ENCODE measurements around the gene NACC2.
A peak's percentile ranks its signal among the peaks of the same experiment; 100 is the strongest.
"Not testable (repeated sequence)": the region's sequence is repeated elsewhere in the genome, so short reads cannot be mapped to it uniquely, and the experiment has no call there.

NACC2 gene

DNA sequence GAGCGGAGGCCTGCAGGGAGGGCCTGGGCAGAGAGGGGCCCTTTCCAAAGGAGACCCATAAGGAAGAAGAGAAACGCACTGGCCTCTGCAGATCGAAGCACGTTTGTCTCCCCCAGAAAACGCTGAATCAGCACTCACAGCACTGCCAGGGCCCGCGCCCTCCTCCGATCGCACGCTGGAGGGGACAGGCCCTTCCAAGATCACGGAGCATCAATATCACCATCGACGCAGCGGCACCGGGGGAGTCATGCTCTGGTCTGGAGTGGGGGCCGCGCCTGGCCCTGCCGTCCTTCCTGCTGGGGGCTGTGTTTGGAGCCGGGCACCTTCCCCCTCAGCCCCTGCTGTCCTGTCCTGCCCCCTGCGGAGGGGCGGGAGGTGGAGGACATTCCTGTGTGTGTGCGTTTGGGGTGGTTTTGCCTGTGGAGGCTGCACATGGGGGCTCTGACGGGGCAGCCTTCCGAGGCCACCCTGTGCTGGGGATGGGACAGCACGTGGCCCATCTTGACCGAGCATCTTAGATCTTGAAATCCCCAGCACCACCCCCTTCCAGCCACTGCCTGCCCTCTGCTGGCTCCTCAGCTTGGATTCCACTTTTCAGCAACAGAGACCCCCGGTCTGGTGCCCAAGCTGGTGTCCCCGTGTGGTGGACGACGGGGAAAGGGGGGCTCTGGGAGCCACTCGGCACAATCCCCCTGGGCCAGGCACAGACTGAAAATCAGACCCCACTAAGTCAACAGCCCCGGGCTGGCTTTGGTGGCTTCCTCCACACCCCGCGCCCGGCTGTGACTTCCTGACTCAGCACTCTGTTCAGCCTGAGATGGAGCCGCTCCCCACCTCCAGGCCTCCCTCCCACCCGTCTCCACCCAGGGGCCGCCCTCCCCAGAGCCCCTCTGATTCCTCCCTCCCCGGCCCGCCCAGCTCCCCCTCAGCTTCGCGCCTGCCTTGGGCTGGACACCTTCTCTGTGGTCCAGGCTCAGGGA is 15.3 kb upstream of the NACC2 start:
- no peak for DNase-seq (ENCODE audit: low spot score)

- DNase-seq (ENCODE audit: low spot score): peak; percentile 86
These were observed 14.4 kb upstream of the NACC2 start for GRCh38 chr9:136109351-136110081.

GRCh38 chr9:136108648-136109266 is 13.7 kb upstream of the NACC2 start:
- DNase-seq (ENCODE audit: low spot score): no peak

- DNase-seq (ENCODE audit: low spot score): no peak
These were observed 13.0 kb upstream of the NACC2 start for GRCh38 chr9:136107953-136108647.

- DNase-seq (ENCODE audit: low spot score): no peak
These were observed 12.3 kb upstream of the NACC2 start for GRCh38 chr9:136107155-136107952.

GRCh38 chr9:136105398-136106135 is 10.5 kb upstream of the NACC2 start:
- no peak for DNase-seq (ENCODE audit: low spot score)

GRCh38 chr9:136104916-136105315 is 9.8 kb upstream of the NACC2 start:
- no peak for DNase-seq (ENCODE audit: low spot score)

DNA sequence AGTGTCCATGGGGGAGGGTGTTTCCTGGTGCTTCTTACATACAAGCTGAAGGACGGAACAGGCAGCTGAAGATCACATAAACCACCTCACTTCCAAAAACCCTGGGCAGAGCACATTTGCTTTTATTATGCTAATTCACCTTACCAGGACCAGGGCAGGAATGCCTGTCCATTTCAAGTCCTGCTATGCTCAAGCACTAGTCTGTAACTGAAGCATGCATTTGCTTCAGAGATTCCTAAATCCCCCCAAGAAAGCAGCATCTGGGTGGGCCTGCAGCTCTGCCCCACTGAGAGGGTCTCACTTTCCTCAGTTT is 9.4 kb upstream of the NACC2 start:
- DNase-seq (ENCODE audit: low spot score): no peak

DNA sequence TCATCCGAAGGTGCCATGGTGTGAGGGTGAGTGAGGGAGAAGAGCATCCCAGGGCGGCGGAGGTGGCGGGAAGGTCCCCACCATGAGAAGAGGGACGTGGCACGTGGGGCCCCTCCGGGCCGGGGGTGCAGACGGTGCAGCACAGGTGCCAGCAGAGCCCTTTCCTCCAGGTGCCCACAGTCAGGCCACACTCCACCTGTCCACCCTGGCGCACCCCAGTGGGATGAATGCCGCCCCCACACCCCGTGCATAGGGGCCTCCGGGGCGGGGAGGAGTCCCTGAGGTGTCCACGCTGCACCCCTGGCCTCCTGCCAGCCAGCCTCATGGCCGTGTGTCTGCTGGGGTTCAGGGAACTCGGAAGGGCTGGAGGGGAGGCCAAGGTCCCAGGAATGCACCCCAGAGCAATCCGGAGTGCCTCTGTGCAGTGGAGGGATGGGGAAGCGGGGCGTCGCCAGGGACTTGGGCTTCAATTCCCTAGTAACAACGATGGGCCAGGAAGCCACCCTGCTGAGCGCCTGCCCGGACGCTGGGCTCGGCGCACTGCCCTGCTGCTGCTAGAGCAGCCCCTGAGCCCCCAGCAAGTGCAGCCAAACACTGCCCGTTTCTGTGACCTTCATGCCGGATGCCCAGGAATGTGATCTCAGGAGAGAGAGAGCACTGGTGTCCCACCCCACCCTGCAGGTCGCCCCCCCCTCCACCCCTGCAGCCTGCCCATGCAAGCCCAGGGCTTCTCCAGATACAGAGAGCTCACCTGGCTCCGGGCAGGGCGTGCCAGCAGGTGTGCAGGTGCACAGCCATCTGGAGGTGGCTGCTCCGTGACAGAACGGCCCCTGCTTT is 8.8 kb upstream of the NACC2 start:
- no peak for DNase-seq (ENCODE audit: low spot score)

- DNase-seq (ENCODE audit: low spot score): not testable (repeated sequence)
These were observed 6.6 kb upstream of the NACC2 start for GRCh38 chr9:136101615-136102074.

DNA sequence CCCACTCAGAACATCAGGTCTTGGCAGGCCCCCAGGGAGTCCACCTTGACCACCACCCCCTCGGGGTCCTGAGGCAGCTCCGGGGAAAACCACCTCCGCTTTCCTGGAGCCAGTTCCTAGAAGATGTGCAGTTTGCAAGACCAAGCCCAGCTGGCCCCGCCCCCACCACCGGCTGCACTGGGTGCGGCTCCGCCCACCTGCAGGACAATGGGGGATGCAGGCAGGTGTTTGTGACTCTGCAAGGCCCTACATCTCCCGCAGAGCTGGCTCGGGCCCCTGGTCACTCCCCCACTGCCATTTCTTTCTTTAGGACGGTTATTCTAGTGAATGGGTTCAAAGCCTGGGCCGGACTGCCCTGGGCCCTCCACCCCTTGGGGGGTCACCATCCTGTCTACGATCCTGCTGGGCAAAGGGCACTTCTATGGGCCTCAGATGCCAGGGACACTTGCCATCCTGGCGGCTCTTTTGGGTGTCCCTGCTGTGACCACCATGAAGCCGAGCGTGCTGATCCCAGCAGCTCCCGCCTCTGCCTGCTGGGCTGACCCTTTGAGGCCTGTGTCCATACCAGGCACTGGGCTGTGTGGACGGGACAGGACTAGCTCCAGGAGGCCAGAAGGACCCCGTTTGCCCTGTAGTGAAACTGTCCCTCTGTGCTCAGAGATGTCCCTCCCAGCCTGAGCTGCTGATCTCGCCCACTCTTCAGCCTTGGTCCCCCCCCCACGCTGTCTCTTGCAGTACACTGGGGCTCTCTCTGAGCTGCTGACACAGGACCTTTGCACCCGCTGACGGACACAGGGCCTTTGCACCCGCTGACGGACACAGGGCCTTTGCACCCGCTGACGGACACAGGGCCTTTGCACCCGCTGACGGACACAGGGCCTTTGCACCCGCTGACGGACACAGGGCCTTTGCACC is 5.9 kb upstream of the NACC2 start:
- peak; percentile 66 for DNase-seq (ENCODE audit: low spot score)

DNA sequence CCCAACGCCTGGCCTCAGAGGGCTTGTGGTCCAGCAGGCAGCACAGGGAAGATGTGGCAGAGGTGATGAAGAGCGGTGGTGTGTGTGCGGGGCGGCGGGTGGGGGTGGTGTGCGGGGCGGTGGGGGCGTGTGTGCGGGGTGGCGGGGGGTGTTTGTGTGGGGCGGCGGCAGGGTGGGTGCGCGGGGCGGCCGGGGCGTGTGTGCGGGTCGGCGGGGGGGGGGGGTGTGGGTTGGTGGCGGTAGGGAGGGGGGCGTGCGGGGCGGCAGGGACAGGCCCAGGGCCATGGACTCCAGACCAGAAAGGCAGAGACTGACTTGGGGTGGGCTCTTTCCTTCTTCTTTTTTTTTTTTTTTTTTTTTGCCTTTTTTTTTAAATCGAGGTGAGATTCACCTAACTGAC is 4.5 kb upstream of the NACC2 start:
- DNase-seq (ENCODE audit: low spot score): no peak

GRCh38 chr9:136098844-136099243 is 3.8 kb upstream of the NACC2 start:
- no peak for DNase-seq (ENCODE audit: low spot score)

DNA sequence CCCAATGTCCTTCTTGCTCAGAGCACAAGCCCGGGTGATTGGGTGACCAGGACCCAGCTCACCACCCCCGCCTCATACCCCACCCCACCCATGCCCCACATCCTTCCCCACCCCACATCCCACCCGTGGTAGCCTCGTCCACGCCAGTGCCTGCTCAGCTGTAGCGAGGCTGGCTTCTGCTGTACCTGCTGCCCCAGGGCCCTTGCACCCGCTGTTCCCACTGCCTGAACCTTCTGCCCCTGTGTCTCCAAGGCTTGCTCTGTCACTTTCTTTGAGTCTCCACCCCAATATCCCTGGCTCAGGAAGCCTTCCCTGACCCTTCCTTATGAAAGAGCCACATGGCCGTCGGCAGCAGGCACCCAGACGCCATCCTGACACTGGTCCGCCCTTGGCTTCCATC is 3.1 kb upstream of the NACC2 start:
- DNase-seq (ENCODE audit: low spot score): no peak

DNA sequence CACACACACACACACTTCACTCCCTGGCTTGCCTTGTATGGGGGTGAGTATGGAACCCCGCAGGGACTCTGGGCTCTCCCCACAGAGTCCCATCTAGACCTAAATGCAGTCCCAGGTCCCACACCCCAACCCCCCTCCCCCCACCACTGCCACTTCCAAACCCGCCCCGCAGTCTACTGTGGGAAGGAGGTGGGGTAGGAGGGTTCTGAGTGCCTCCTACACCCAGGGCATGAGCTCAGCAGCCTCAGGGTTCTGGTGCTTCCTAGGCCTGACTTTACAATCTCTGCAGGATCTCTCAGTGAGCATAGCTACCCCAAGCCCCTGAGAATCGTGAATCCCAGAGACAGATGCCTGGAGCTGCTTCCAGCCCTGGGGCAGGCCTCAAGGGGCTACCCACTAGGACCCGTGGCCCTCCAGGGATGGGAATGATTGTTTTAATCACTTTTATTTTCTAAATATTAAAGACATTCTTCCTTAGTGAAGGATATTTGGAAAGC is 1.5 kb upstream of the NACC2 start:
- DNase-seq (ENCODE audit: low spot score): no peak

GRCh38 chr9:136093995-136094881 is 851 bp downstream of the NACC2 start:
- DNase-seq (ENCODE audit: low spot score): peak; percentile 97

GRCh38 chr9:136093346-136093986 is 1.6 kb downstream of the NACC2 start:
- peak; percentile 97 for DNase-seq (ENCODE audit: low spot score)

Data from HuH-7.5 (cell line).